AG04450 (cell line): ENCODE measurements around the gene SMARCD1. TPM values are rescaled to one million over a fixed set of nuclear protein-coding genes. Genes with fewer than 3 reads are reported as not detected.

Experiments used
- CTCF ChIA-PET: fragments of 300-600, 350-600 bp; formaldehyde crosslinking; extraction: SDS; loops from one replicate; lab custom pipeline; 2022; ENCODE audit warnings: antibody characterized with exemption, inconsistent platforms; lab: Charles Lee
- POLR2A ChIA-PET: fragments of 350-600 bp; formaldehyde crosslinking; extraction: SDS; loops from one replicate; lab custom pipeline; 2021; ENCODE audit warnings: antibody characterized with exemption, inconsistent platforms; lab: Yijun Ruan, JAX
- DNase-seq: peaks from one replicate; pipeline ENCODE4 v3.0.0-alpha.2; 2011; ENCODE audit warnings: low read depth, low spot score
- H3K27ac ChIP-seq: one replicate; pipeline ENCODE4 v1.5.1; 2012; ENCODE audit warnings: low read depth, low read length, control low read depth
- H3K27me3 ChIP-seq: one replicate; pipeline ENCODE4 v1.6.0; 2012; ENCODE audit warnings: low read length; ENCODE audit not compliant: control insufficient read depth, insufficient read depth
- H3K4me3 ChIP-seq: 2 replicates; pipeline ENCODE4 v1.5.1; 2011; ENCODE audit warnings: mild to moderate bottlenecking, low read depth, low read length, control low read depth
- H3K9me3 ChIP-seq: 2 replicates; pipeline ENCODE4 v1.5.1; 2012; ENCODE audit warnings: low read length; ENCODE audit not compliant: control insufficient read depth, insufficient read depth
- polyA plus RNA-seq: library from polyadenylated mRNA; depleted of rRNA; stranded (reverse); fragments of >200 nt; gene quantifications from 2 replicates; pipeline ENCODE4 v1.2.3, GENCODE V29; 2011
- TF ChIP-seq, protein P1 (sequence below): IDR thresholded peaks from 2 replicates; pipeline ENCODE4 v1.5.1; 2011; ENCODE audit warnings: low read depth, low read length, control low read depth, inconsistent platforms

The SMARCD1 gene
- polyA plus RNA-seq, 1 experiment: 57.2 TPM

DNA sequence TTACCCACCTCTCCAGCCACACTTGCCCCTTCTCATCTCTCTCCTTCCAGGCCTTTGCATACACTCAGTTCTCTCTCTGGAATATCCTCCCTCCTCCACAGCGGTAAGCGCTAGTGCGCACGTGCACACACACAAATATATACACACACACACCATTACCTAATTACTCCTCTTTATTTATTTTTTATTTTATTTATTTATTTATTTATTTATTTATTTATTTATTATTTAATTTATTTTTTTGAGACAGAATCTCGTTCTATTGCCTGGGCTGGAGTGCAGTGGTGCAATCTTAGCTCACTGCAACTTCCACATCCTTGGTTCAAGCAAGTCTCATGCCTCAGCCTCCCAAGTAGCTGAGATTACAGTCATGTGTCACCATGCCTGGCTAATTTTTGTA, 16.1 kb upstream of the SMARCD1 start:
- TF ChIP-seq, protein P1, sequence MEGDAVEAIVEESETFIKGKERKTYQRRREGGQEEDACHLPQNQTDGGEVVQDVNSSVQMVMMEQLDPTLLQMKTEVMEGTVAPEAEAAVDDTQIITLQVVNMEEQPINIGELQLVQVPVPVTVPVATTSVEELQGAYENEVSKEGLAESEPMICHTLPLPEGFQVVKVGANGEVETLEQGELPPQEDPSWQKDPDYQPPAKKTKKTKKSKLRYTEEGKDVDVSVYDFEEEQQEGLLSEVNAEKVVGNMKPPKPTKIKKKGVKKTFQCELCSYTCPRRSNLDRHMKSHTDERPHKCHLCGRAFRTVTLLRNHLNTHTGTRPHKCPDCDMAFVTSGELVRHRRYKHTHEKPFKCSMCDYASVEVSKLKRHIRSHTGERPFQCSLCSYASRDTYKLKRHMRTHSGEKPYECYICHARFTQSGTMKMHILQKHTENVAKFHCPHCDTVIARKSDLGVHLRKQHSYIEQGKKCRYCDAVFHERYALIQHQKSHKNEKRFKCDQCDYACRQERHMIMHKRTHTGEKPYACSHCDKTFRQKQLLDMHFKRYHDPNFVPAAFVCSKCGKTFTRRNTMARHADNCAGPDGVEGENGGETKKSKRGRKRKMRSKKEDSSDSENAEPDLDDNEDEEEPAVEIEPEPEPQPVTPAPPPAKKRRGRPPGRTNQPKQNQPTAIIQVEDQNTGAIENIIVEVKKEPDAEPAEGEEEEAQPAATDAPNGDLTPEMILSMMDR: no peak
- no peak for DNase-seq
- Histone ChIP-seq H3K27ac (no peak overlapping the region), H3K27me3 (no peaks in the 10 kb centered on the region), H3K9me3 (no peaks in the 10 kb centered on the region), H3K4me3 (no peak overlapping the region)
- CTCF ChIA-PET: interaction anchor here (1.4 to 10.4 kb wide), 11 partner anchors 9 to 123 kb away, joined by 5 to 290 read pairs (median 15); partner anchors contain the start of gene AQP5
- POLR2A ChIA-PET: no interaction called here

DNA sequence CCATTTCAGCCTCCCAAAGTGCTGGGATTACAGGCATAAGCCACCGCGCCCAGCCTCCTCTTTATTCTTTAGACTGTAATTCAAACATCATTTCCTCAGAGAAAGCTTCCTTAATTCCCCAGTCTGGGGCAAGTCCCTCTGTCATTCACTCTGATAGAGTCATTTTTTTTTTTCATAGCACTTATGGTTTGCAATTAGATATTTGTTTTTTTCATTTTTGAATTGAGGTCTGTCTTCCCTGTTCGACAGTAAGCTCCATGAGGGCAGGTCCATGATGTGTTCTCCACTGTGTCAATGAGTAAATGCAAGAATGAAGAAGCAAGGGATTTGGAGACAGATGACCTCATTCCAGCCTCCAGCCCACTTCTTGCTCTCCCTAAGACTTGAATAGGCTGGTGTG, 15.6 kb upstream of the SMARCD1 start:
- H3K27me3 ChIP-seq: no peaks in the 10 kb centered on the region
- DNase-seq: no peak
- no peaks in the 10 kb centered on the region for H3K9me3 ChIP-seq
- CTCF ChIA-PET: interaction anchor here (0.6 to 10.4 kb wide), 18 partner anchors 9 to 203 kb away, joined by 3 to 290 read pairs (median 14); partner anchors contain the start of genes AQP5 and SMARCD1
- H3K27ac ChIP-seq: no peak overlapping the region
- TF ChIP-seq, protein P1: no peak
- no peak overlapping the region for H3K4me3 ChIP-seq
- POLR2A ChIA-PET: interaction anchor here (0.9 kb wide), 1 partner anchor 102 kb away, joined by 4 read pairs; no protein-coding TSS in a partner anchor

DNA sequence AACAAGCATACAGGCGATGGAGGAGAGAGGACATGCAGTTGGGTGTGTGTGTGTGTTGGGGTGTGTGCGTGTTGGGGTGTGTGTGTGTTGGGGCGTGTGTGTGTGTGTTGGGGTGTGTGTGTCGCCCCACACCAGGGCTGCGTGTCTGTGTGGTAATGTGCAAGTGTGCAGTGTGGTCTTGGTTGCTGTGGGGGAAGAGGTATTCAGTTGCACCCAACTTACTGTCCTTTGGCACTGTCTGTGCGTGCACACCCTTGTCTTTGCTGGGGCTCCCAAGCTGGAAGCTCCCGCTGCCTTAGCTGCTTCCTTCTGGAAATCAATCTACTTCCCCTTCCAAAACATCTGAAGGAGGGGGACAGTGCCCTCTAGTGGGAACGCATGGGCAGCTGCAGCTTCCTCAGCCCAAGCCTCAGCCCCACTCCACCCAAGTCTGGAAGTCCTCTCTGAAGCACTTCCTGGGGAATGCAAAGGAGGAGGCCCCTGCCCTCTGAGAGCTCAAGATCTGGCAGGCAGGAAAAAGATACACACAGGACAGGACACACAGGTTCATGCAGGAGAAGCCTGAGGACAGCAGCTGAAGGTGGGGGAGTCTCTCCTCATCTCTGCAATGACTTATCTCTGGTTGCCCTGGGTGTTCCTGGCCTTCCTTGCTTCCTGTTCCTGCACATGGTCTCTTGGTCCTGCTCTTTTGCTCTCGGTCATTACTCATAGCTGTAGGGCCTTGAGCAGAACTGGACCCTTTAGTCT, 14.7 kb upstream of the SMARCD1 start:
- Histone ChIP-seq H3K27ac (no peak overlapping the region), H3K4me3 (no peak overlapping the region), H3K9me3 (no peaks in the 10 kb centered on the region), H3K27me3 (no peaks in the 10 kb centered on the region)
- ChIA-PET CTCF (interaction anchor here (0.6 to 10.4 kb wide), 39 partner anchors 10 to 561 kb away, joined by 3 to 290 read pairs (median 6); partner anchors contain the start of genes AQP5, AQP6, COX14 and SMARCD1), POLR2A (interaction anchor here (0.7 to 1.3 kb wide), 5 partner anchors 14 to 103 kb away, joined by 3 to 7 read pairs (median 4); no protein-coding TSS in a partner anchor)
- DNase-seq: peak; percentile 81
- TF ChIP-seq, protein P1: peak; percentile 98

DNA sequence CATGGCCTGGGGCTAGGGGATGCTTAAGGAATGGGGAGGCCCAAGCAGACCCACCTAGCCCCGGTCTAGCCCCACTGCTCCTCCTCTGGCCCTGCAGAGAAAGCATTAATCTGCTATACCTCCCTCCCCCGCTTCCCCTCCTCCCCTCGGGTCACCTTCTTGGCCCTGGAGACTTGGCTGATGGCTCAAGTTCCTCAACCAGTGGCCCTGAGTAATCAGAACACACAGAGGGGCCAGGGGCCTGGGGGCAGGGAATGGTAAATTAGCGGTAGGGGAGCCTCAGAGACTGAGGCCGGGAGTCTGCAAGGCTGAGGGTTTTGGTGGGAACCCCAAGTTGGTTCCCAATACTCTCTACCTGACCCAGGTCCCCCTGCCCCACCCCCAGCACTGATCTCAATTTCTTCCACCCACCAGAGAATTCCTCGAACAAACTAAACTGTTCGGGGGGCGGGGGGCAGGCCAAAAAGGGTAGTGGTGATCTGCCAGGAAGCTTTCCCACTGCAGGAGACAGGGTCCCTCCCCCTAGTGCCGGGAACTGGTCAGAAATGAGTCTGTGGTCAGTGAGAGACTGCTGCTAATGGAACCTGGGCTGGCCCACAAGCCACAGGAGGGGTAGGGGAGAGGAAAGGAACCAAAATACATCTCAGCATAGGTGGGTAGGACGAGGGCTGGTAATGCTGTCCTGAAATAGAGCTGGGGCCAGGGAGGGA, 12.8 kb upstream of the SMARCD1 start:
- TF ChIP-seq, protein P1: no peak
- ChIA-PET CTCF (interaction anchor here (0.8 to 10.4 kb wide), 4 partner anchors 12 to 268 kb away, joined by 3 to 290 read pairs (median 26); partner anchors contain the start of gene SMARCD1), POLR2A (no interaction called here)
- no peak overlapping the region for H3K27ac ChIP-seq
- DNase-seq: no peak
- no peak overlapping the region for H3K4me3 ChIP-seq
- H3K9me3 ChIP-seq: no peaks in the 10 kb centered on the region
- no peaks in the 10 kb centered on the region for H3K27me3 ChIP-seq
